IPS DF 6.9 (cell line): Measurements from ENCODE around the gene MTAP.
A peak's percentile ranks its signal among the peaks of the same experiment; 100 is the strongest.

ENCODE experiments used
- DNase-seq: peaks from one replicate; pipeline ENCODE4 v3.0.0-alpha.2; 2013; ENCODE audit warnings: low read depth, low spot score
- H3K27ac ChIP-seq: one replicate; pipeline ENCODE4 v1.5.1; 2013; ENCODE audit warnings: low read length, control low read depth
- H3K27me3 ChIP-seq: 2 replicates; pipeline ENCODE4 v1.6.1; 2013; ENCODE audit warnings: mild to moderate bottlenecking, low read length; ENCODE audit not compliant: control insufficient read depth, insufficient read depth
- H3K36me3 ChIP-seq: 2 replicates; pipeline ENCODE4 v1.6.1; 2013; ENCODE audit warnings: low read length; ENCODE audit not compliant: control insufficient read depth, insufficient read depth
- H3K4me1 ChIP-seq: 2 replicates; pipeline ENCODE4 v1.6.1; 2013; ENCODE audit warnings: low read length; ENCODE audit not compliant: control insufficient read depth, insufficient read depth
- H3K4me3 ChIP-seq: 2 replicates; pipeline ENCODE4 v1.5.1; 2013; ENCODE audit warnings: mild to moderate bottlenecking, low read length
- H3K9me3 ChIP-seq: 2 replicates; pipeline ENCODE4 v1.6.1; 2013; ENCODE audit warnings: low read length, inconsistent platforms; ENCODE audit not compliant: control insufficient read depth, insufficient read depth
- WGBS: extraction: QIAGEN DNeasy Blood & Tissue Kit; methylation state at CpG from one replicate; pipeline ENCODE4 v1.1.7; 2013; ENCODE audit warnings: mixed read lengths, missing lambda C conversion rate; ENCODE audit not compliant: insufficient read length, insufficient coverage; 5-methylcytosine and 5-hydroxymethylcytosine counted together

Gene MTAP

GRCh38 chr9:21802418-21803000 is at the start of gene MTAP:
Gene MTAP (plus strand): TSS chr9:21802636. CDS start chr9:21802749, 113 bp downstream.
- Histone ChIP-seq H3K36me3 (no peaks in the 10 kb centered on the region; the same call in 1 of the 2 replicates), H3K27ac (no peak within 1 kb of the TSS), H3K9me3 (no peaks in the 10 kb centered on the region), H3K4me3 (peak within 1 kb of the TSS; percentile 99), H3K4me1 (peaks cover 2% of the 10 kb centered on the region; the same call in 1 of the 2 replicates), H3K27me3 (no peaks in the 10 kb centered on the region)
- peak; percentile 79 for DNase-seq
- WGBS: no CpG with 5 or more reads among the region's 48 CpGs

DNA sequence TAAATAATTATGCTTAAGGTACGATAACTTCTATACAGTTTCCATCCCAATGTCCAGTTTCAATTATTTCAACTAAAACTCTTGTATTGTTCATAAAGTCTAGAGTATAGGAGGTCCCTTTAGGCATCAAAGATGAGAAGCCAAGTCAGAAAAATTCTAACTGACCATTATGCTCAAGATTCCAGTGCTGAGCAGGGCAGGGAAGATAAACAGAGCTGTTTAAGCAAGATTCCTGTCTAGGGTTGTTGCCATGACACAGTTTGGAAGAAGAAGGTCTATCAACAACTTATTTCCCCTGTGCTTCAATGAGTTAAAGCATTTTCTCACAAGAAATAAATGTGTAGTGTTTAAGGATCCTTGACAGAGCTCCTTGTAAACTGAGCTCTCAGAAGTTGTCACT is 48.9 kb upstream of the MTAP start:
- Histone ChIP-seq H3K36me3 (no peaks in the 10 kb centered on the region), H3K9me3 (no peaks in the 10 kb centered on the region), H3K4me3 (no peak overlapping the region), H3K27ac (no peak overlapping the region), H3K27me3 (peaks cover 60% of the 10 kb centered on the region), H3K4me1 (no peaks in the 10 kb centered on the region)
- WGBS: no CpG with 5 or more reads among the region's 1 CpG
- no peak for DNase-seq

DNA sequence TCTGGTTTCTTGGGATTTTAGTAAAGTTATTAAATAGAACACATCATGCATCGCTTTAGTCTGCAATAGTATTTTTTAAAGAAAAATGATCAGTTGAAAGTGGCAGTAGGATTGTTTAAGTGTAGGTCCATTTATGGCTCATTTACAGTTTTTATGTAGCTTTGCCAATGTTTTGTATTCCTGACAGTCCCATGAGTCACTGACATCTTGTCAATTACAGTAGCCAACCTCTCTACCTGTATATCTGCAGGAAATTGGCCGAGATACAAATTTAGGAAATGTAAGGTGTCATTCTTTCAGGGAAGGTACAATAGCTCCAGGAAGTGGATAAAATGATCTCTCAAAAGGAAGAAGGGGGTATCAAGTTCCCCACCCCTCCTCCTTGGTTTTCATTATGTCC is 47.7 kb upstream of the MTAP start:
- Histone ChIP-seq H3K9me3 (no peaks in the 10 kb centered on the region), H3K4me3 (no peak overlapping the region), H3K27ac (no peak overlapping the region), H3K4me1 (no peaks in the 10 kb centered on the region), H3K27me3 (peaks cover 54% of the 10 kb centered on the region), H3K36me3 (no peaks in the 10 kb centered on the region)
- WGBS: no CpG with 5 or more reads among the region's 2 CpGs
- DNase-seq: no peak

- Histone ChIP-seq H3K4me1 (no peaks in the 10 kb centered on the region), H3K27me3 (peaks cover 34% of the 10 kb centered on the region), H3K4me3 (no peak overlapping the region), H3K36me3 (no peaks in the 10 kb centered on the region), H3K9me3 (no peaks in the 10 kb centered on the region), H3K27ac (no peak overlapping the region)
- no peak for DNase-seq
- no CpG with 5 or more reads among the region's 1 CpG for WGBS
Observed at GRCh38 chr9:21758540-21758939, 43.9 kb upstream of the MTAP start.

GRCh38 chr9:21761309-21761901 is 41.0 kb upstream of the MTAP start:
- WGBS: no CpG with 5 or more reads among the region's 4 CpGs
- H3K27ac ChIP-seq: no peak overlapping the region
- DNase-seq: no peak
- H3K4me1 ChIP-seq: no peaks in the 10 kb centered on the region
- no peaks in the 10 kb centered on the region for H3K9me3 ChIP-seq
- peaks cover 15% of the 10 kb centered on the region for H3K27me3 ChIP-seq
- no peak overlapping the region for H3K4me3 ChIP-seq
- no peaks in the 10 kb centered on the region for H3K36me3 ChIP-seq

GRCh38 chr9:21762064-21762463 is 40.4 kb upstream of the MTAP start:
- H3K36me3 ChIP-seq: no peaks in the 10 kb centered on the region
- no peak overlapping the region for H3K27ac ChIP-seq
- H3K27me3 ChIP-seq: peaks cover 11% of the 10 kb centered on the region
- no CpG with 5 or more reads among the region's 3 CpGs for WGBS
- no peak overlapping the region for H3K4me3 ChIP-seq
- DNase-seq: no peak
- no peaks in the 10 kb centered on the region for H3K9me3 ChIP-seq
- H3K4me1 ChIP-seq: no peaks in the 10 kb centered on the region

- Histone ChIP-seq H3K4me3 (no peak overlapping the region), H3K27me3 (peaks cover 4% of the 10 kb centered on the region; the same call in 1 of the 2 replicates), H3K27ac (no peak overlapping the region), H3K36me3 (no peaks in the 10 kb centered on the region), H3K9me3 (no peaks in the 10 kb centered on the region), H3K4me1 (no peaks in the 10 kb centered on the region)
- no peak for DNase-seq
- WGBS: no CpG with 5 or more reads among the region's 3 CpGs
Observed at GRCh38 chr9:21764846-21765245, 37.6 kb upstream of the MTAP start.

DNA sequence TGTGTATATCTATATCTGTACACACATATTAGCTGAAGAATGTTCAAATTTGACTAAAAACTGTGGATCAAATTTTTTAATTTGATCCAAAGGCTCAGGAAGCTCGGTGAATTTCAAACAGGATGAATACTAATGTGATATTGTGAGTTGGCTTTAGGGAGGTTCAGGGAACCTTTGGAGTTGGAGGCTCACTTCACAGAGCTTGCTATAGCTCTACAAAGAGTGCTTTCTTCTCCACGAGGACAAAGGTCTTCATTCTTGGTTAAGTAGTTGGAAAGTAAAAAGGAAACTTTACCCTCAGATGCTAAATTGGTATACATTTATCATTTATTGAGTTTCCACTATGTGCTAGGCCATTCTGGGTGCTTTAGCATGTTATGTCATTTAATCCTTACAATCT is 36.3 kb upstream of the MTAP start:
- WGBS: no CpG with 5 or more reads among the region's 2 CpGs
- no peak for DNase-seq
- Histone ChIP-seq H3K4me1 (no peaks in the 10 kb centered on the region), H3K27ac (no peak overlapping the region), H3K4me3 (no peak overlapping the region), H3K9me3 (no peaks in the 10 kb centered on the region), H3K36me3 (no peaks in the 10 kb centered on the region), H3K27me3 (peaks cover 4% of the 10 kb centered on the region; the same call in 1 of the 2 replicates)

- no peaks in the 10 kb centered on the region for H3K36me3 ChIP-seq
- no peak for DNase-seq
- no CpG with 5 or more reads among the region's 1 CpG for WGBS
- no peak overlapping the region for H3K4me3 ChIP-seq
- H3K9me3 ChIP-seq: no peaks in the 10 kb centered on the region
- no peak overlapping the region for H3K27ac ChIP-seq
- H3K4me1 ChIP-seq: no peaks in the 10 kb centered on the region
- H3K27me3 ChIP-seq: peaks cover under 1% of the 10 kb centered on the region; the same call in 1 of the 2 replicates
Observed at GRCh38 chr9:21770871-21771560, 31.4 kb upstream of the MTAP start.

- no peak for DNase-seq
- Histone ChIP-seq H3K36me3 (no peaks in the 10 kb centered on the region), H3K9me3 (no peaks in the 10 kb centered on the region), H3K27ac (no peak overlapping the region), H3K4me1 (no peaks in the 10 kb centered on the region), H3K27me3 (peaks cover 2% of the 10 kb centered on the region; the same call in 1 of the 2 replicates), H3K4me3 (no peak overlapping the region)
- no CpG with 5 or more reads among the region's 1 CpG for WGBS
Observed at GRCh38 chr9:21777701-21778100, 24.7 kb upstream of the MTAP start.
